ENCODE measurements around the gene NRXN3.

The NRXN3 gene

GRCh38 chr14:79453276-79453675 is 1283.1 kb downstream of the NRXN3 start:
- TF ChIP-seq CTCF (IDR thresholded peaks at IDR 0.05; ENCODE audit: low read depth, low read length, missing control alignments) = no peak
- no peak for DNase-seq (ENCODE audit: low read depth)
- in situ Hi-C loops (cut with HindIII; ENCODE audit: low sequenced_read_pairs) = no loop called here

GRCh38 chr14:79464468-79464867 is 1294.3 kb downstream of the NRXN3 start:
- DNase-seq (ENCODE audit: low read depth) = no peak
- in situ Hi-C loops (cut with HindIII; ENCODE audit: low sequenced_read_pairs) = no loop called here
- no peak overlapping the region for H3K4me3 ChIP-seq (ENCODE audit: low read depth, low read length)
- no peak for TF ChIP-seq CTCF (IDR thresholded peaks at IDR 0.05; ENCODE audit: low read depth, low read length, missing control alignments)

More at GRCh38 chr14:79453276-79453675, 1283.1 kb downstream of the NRXN3 start:
- no peak overlapping the region for H3K4me3 ChIP-seq (ENCODE audit: low read depth, low read length)

DNA sequence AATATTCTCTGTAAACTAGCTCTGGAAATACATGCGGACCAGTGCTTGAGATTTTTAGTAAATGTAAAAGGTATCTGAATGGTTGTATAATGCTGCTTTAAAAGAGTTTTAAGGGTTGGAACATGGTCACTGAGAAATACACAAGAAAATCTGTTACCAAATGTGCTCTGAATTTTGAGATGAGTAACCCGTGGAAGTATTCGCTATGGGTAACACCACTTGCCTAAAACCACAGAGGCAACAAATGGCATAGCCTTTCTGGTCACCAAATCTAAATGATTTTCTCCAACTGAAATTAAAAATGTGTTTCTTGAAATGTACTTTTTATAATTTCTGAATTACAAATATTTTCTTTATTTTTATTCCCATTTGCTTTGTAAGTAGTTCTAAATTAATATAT is 1295.5 kb downstream of the NRXN3 start:
- in situ Hi-C loops (cut with HindIII; ENCODE audit: low sequenced_read_pairs) = no loop called here
- H3K4me3 ChIP-seq (ENCODE audit: low read depth, low read length) = no peak overlapping the region
- DNase-seq (ENCODE audit: low read depth) = no peak
- TF ChIP-seq CTCF (IDR thresholded peaks at IDR 0.05; ENCODE audit: low read depth, low read length, missing control alignments) = no peak

GRCh38 chr14:79466938-79467527 is 1296.9 kb downstream of the NRXN3 start:
- no peak for DNase-seq (ENCODE audit: low read depth)
- no peak overlapping the region for H3K4me3 ChIP-seq (ENCODE audit: low read depth, low read length)
- in situ Hi-C loops (cut with HindIII; ENCODE audit: low sequenced_read_pairs) = no loop called here
- TF ChIP-seq CTCF (IDR thresholded peaks at IDR 0.05; ENCODE audit: low read depth, low read length, missing control alignments) = no peak

DNA sequence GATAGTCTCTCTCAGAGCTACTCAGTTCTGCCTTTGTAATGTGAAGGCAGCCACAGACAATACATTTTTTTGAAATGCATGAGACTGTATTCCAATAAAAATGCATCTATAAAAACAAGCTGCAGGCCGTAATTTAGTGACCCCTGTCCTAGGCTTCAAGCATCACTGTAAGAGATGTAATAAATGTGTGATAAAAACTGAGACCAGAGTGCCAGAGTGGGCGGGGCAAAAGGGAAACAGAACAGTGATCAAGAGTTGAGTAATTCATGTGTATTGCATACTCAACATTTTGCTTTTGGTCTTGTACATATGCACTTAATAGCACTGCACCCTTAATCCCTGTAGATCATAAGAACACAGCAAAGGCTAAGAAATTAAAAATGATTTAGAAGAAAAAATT is 1297.7 kb downstream of the NRXN3 start:
- no peak for DNase-seq (ENCODE audit: low read depth)
- in situ Hi-C loops (cut with HindIII; ENCODE audit: low sequenced_read_pairs) = no loop called here
- H3K4me3 ChIP-seq (ENCODE audit: low read depth, low read length) = no peak overlapping the region
- no peak for TF ChIP-seq CTCF (IDR thresholded peaks at IDR 0.05; ENCODE audit: low read depth, low read length, missing control alignments)

GRCh38 chr14:79468486-79468885 is 1298.3 kb downstream of the NRXN3 start:
- H3K4me3 ChIP-seq (ENCODE audit: low read depth, low read length) = no peak overlapping the region
- TF ChIP-seq CTCF (IDR thresholded peaks at IDR 0.05; ENCODE audit: low read depth, low read length, missing control alignments) = no peak
- no peak for DNase-seq (ENCODE audit: low read depth)
- in situ Hi-C loops (cut with HindIII; ENCODE audit: low sequenced_read_pairs) = no loop called here

Measured in astrocyte of the cerebellum (primary cell).